Spleen (tissue), 7 donors: ENCODE measurements around the gene PRICKLE1.

ENCODE experiments used
- POLR2A ChIP-seq, 3 donors: fragments of 450-650 bp; IDR thresholded peaks; one replicate each; pipeline ENCODE4 v1.5.1; 2017; ENCODE audit warnings: antibody characterized with exemption in 3 of 3, mild to moderate bottlenecking in 1 of 3
- TF ChIP-seq, protein P1 (sequence below), 11 experiments: fragments of 200-600 bp in 7 of 11; fragments of 450-650 bp in 4 of 11; sonication (generic) in 4 of 11; IDR thresholded peaks in 8 of 11; conservative IDR thresholded peaks in 3 of 11; 1 replicate in 7 of 11; 2 replicates in 4 of 11; pipeline versions ENCODE4 v1.4.0 to v1.8.0; 2016 to 2021; ENCODE audit warnings: antibody characterized with exemption in 11 of 11, inconsistent platforms in 4 of 11, mild to moderate bottlenecking in 1 of 11
- donor health status: DM: no; HTN: no; CAD: no; lungs with moderate emphysema.
- donor health status: DM: no; HTN: no; CAD: no.
- donor health status: DM: no; HTN: no; CAD: no.

DNA sequence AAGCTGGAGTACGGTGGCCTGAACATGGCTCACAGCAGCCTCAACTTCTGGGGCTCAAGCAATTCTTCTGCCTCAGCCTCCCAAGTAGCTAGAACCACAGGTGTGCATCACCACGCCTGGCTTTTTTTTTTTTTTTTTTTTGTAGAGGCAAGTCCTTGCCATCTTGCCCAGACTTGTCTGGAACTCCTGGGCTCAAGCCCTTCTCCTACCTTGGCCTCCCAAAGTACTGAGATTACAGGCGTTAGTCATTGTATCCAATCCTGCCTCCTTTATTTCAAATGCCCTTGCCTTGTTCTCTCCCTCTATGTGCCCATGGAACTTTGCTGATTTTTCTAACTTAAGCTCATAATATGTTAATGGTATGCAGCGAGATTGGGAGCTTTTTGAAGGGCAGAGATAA, 49.2 kb upstream of the PRICKLE1 start:
- TF ChIP-seq, protein P1, sequence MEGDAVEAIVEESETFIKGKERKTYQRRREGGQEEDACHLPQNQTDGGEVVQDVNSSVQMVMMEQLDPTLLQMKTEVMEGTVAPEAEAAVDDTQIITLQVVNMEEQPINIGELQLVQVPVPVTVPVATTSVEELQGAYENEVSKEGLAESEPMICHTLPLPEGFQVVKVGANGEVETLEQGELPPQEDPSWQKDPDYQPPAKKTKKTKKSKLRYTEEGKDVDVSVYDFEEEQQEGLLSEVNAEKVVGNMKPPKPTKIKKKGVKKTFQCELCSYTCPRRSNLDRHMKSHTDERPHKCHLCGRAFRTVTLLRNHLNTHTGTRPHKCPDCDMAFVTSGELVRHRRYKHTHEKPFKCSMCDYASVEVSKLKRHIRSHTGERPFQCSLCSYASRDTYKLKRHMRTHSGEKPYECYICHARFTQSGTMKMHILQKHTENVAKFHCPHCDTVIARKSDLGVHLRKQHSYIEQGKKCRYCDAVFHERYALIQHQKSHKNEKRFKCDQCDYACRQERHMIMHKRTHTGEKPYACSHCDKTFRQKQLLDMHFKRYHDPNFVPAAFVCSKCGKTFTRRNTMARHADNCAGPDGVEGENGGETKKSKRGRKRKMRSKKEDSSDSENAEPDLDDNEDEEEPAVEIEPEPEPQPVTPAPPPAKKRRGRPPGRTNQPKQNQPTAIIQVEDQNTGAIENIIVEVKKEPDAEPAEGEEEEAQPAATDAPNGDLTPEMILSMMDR (IDR thresholded peaks at IDR 0.05 in 8 of 11, conservative IDR thresholded peaks at IDR 0.05 in 3 of 11): no peak
- TF ChIP-seq POLR2A (IDR thresholded peaks at IDR 0.05): no peak
